ENCODE data around the gene NDUFB3.
"Not testable (repeated sequence)": the region's sequence is repeated elsewhere in the genome, so short reads cannot be mapped to it uniquely, and the experiment has no call there.

NDUFB3 gene

GRCh38 chr2:201071479-201072200 is at the start of gene NDUFB3, which contains the start of gene HYCC2:
NDUFB3 (plus strand) TSS chr2:201072001; CDS start chr2:201078883, 6,882 bp downstream.
HYCC2 (minus strand) TSS chr2:201071671; CDS start chr2:201024009, 47,662 bp downstream.
- H3K4me1 Mint-ChIP-seq: peaks cover 22% of the 10 kb centered on the region
- no peaks in the 10 kb centered on the region for H3K27me3 Mint-ChIP-seq
- no peaks in the 10 kb centered on the region for H3K36me3 Mint-ChIP-seq
- H3K9me3 Mint-ChIP-seq: no peaks in the 10 kb centered on the region
- ATAC-seq (ENCODE audit: low read depth): peak; percentile 95
- H3K4me3 Mint-ChIP-seq: peak within 1 kb of the TSS; percentile 96
- peak within 1 kb of the TSS; percentile 96 for H3K27ac Mint-ChIP-seq
- peak; percentile 90 to 94 for DNase-seq (ENCODE audit: low spot score in 2 of 2)

- ATAC-seq (ENCODE audit: low read depth) (no peak), DNase-seq (ENCODE audit: low spot score in 2 of 2) (no peak)
- peaks cover 35% of the 10 kb centered on the region for H3K36me3 Mint-ChIP-seq
- no peak overlapping the region for H3K4me3 Mint-ChIP-seq
- H3K9me3 Mint-ChIP-seq: peaks cover 3% of the 10 kb centered on the region
- no peak overlapping the region for H3K27ac Mint-ChIP-seq
- peaks cover 18% of the 10 kb centered on the region for H3K4me1 Mint-ChIP-seq
- H3K27me3 Mint-ChIP-seq: no peaks in the 10 kb centered on the region
Observed at GRCh38 chr2:201024518-201024917, 47.3 kb upstream of the NDUFB3 start.

GRCh38 chr2:201034355-201034754 is 37.4 kb upstream of the NDUFB3 start:
- not testable (repeated sequence) for H3K27ac Mint-ChIP-seq; H3K27me3 Mint-ChIP-seq; ATAC-seq (ENCODE audit: low read depth); H3K9me3 Mint-ChIP-seq; H3K4me3 Mint-ChIP-seq; H3K4me1 Mint-ChIP-seq; DNase-seq (ENCODE audit: low spot score in 2 of 2)
- H3K36me3 Mint-ChIP-seq: peaks cover 25% of the 10 kb centered on the region

GRCh38 chr2:201038361-201038760 is 33.4 kb upstream of the NDUFB3 start:
- H3K27ac Mint-ChIP-seq; H3K27me3 Mint-ChIP-seq; H3K4me1 Mint-ChIP-seq; DNase-seq (ENCODE audit: low spot score in 2 of 2); H3K9me3 Mint-ChIP-seq; ATAC-seq (ENCODE audit: low read depth); H3K4me3 Mint-ChIP-seq: not testable (repeated sequence)
- peaks cover 26% of the 10 kb centered on the region for H3K36me3 Mint-ChIP-seq

- H3K9me3 Mint-ChIP-seq: peaks cover 2% of the 10 kb centered on the region
- H3K27me3 Mint-ChIP-seq: no peaks in the 10 kb centered on the region
- ATAC-seq (ENCODE audit: low read depth) (no peak), DNase-seq (ENCODE audit: low spot score in 2 of 2) (no peak)
- H3K4me1 Mint-ChIP-seq: peaks cover 6% of the 10 kb centered on the region
- no peak overlapping the region for H3K4me3 Mint-ChIP-seq
- no peak overlapping the region for H3K27ac Mint-ChIP-seq
- peaks cover 26% of the 10 kb centered on the region for H3K36me3 Mint-ChIP-seq
Observed at GRCh38 chr2:201038855-201039254, 32.9 kb upstream of the NDUFB3 start.

- DNase-seq (ENCODE audit: low spot score in 2 of 2) (no peak), ATAC-seq (ENCODE audit: low read depth) (no peak)
- peaks cover 6% of the 10 kb centered on the region for H3K4me1 Mint-ChIP-seq
- peaks cover 19% of the 10 kb centered on the region for H3K36me3 Mint-ChIP-seq
- H3K4me3 Mint-ChIP-seq: no peak overlapping the region
- H3K27ac Mint-ChIP-seq: peak overlapping the region; percentile 71
- H3K9me3 Mint-ChIP-seq: no peaks in the 10 kb centered on the region
- H3K27me3 Mint-ChIP-seq: no peaks in the 10 kb centered on the region
Observed at GRCh38 chr2:201040867-201041628, 30.8 kb upstream of the NDUFB3 start.

- not testable (repeated sequence) for H3K4me3 Mint-ChIP-seq; DNase-seq (ENCODE audit: low spot score in 2 of 2); H3K27ac Mint-ChIP-seq; H3K4me1 Mint-ChIP-seq; H3K27me3 Mint-ChIP-seq; H3K9me3 Mint-ChIP-seq; ATAC-seq (ENCODE audit: low read depth)
- H3K36me3 Mint-ChIP-seq: peaks cover 26% of the 10 kb centered on the region
Observed at GRCh38 chr2:201042451-201042850, 29.4 kb upstream of the NDUFB3 start.

- not testable (repeated sequence) for ATAC-seq (ENCODE audit: low read depth); H3K9me3 Mint-ChIP-seq; H3K27me3 Mint-ChIP-seq; H3K27ac Mint-ChIP-seq; H3K4me3 Mint-ChIP-seq; DNase-seq (ENCODE audit: low spot score in 2 of 2); H3K4me1 Mint-ChIP-seq
- peaks cover 26% of the 10 kb centered on the region for H3K36me3 Mint-ChIP-seq
Observed at GRCh38 chr2:201043050-201043449, 28.8 kb upstream of the NDUFB3 start.

- no peak overlapping the region for H3K27ac Mint-ChIP-seq
- H3K4me1 Mint-ChIP-seq: peaks cover 5% of the 10 kb centered on the region
- DNase-seq (ENCODE audit: low spot score in 2 of 2) (no peak), ATAC-seq (ENCODE audit: low read depth) (no peak)
- no peak overlapping the region for H3K4me3 Mint-ChIP-seq
- no peaks in the 10 kb centered on the region for H3K27me3 Mint-ChIP-seq
- peaks cover 3% of the 10 kb centered on the region for H3K9me3 Mint-ChIP-seq
- H3K36me3 Mint-ChIP-seq: peaks cover 17% of the 10 kb centered on the region
Observed at GRCh38 chr2:201046881-201047280, 24.9 kb upstream of the NDUFB3 start.

GRCh38 chr2:201049455-201049854 is 22.3 kb upstream of the NDUFB3 start:
- DNase-seq (ENCODE audit: low spot score in 2 of 2): no peak
- Mint-ChIP-seq H3K4me1 (peaks cover 13% of the 10 kb centered on the region), H3K27ac (no peak overlapping the region), H3K36me3 (peaks cover 24% of the 10 kb centered on the region), H3K27me3 (no peaks in the 10 kb centered on the region), H3K4me3 (no peak overlapping the region), H3K9me3 (peaks cover 3% of the 10 kb centered on the region)
- ATAC-seq (ENCODE audit: low read depth): no peak

- H3K36me3 Mint-ChIP-seq: peaks cover 17% of the 10 kb centered on the region
- no peaks in the 10 kb centered on the region for H3K9me3 Mint-ChIP-seq
- no peaks in the 10 kb centered on the region for H3K27me3 Mint-ChIP-seq
- ATAC-seq (ENCODE audit: low read depth) (no peak), DNase-seq (ENCODE audit: low spot score in 2 of 2) (no peak)
- H3K4me1 Mint-ChIP-seq: peaks cover 23% of the 10 kb centered on the region
- no peak overlapping the region for H3K4me3 Mint-ChIP-seq
- peak overlapping the region; percentile 37 for H3K27ac Mint-ChIP-seq
Observed at GRCh38 chr2:201057087-201057521, 14.7 kb upstream of the NDUFB3 start.

- H3K9me3 Mint-ChIP-seq: no peaks in the 10 kb centered on the region
- H3K4me1 Mint-ChIP-seq: peaks cover 18% of the 10 kb centered on the region
- H3K36me3 Mint-ChIP-seq: peaks cover 12% of the 10 kb centered on the region
- ATAC-seq (ENCODE audit: low read depth) (no peak), DNase-seq (ENCODE audit: low spot score in 2 of 2) (no peak)
- no peaks in the 10 kb centered on the region for H3K27me3 Mint-ChIP-seq
- H3K4me3 Mint-ChIP-seq: no peak overlapping the region
- H3K27ac Mint-ChIP-seq: peak overlapping the region; percentile 25
Observed at GRCh38 chr2:201057715-201058248, 14.0 kb upstream of the NDUFB3 start.

- Mint-ChIP-seq H3K27me3 (no peaks in the 10 kb centered on the region), H3K36me3 (peaks cover 13% of the 10 kb centered on the region), H3K27ac (peak overlapping the region; percentile 14), H3K9me3 (no peaks in the 10 kb centered on the region), H3K4me3 (no peak overlapping the region), H3K4me1 (peaks cover 22% of the 10 kb centered on the region)
- ATAC-seq (ENCODE audit: low read depth) (no peak), DNase-seq (ENCODE audit: low spot score in 2 of 2) (no peak)
Observed at GRCh38 chr2:201058914-201059313, 12.9 kb upstream of the NDUFB3 start.

All from memory B cell (primary cell).